Activated T-helper 2 cell treated with anti-CD3 and anti-CD28 coated beads, Interferon-gamma antibody, Interleukin-2, Interleukin-4, amounts not matched to agents 10 μg/mL and 5 μg/mL and 100 μg/mL, durations not matched to agents 14 hours and 24 hours and 36 hours (primary cell): ENCODE measurements around the gene SLC1A4. TPM values are rescaled to one million over a fixed set of nuclear protein-coding genes. Genes with fewer than 3 reads are reported as not detected.

Experiments used
- DNase-seq: peaks from one replicate; pipeline ENCODE4 v3.0.0; 2021; ENCODE audit warnings: low spot score
- H3K27ac Mint-ChIP-seq: one replicate; pipeline ENCODE4 v1.8.0; 2021; ENCODE audit warnings: mixed read lengths
- H3K27me3 Mint-ChIP-seq: one replicate; pipeline ENCODE4 v1.8.0; 2021; ENCODE audit warnings: low read depth, mixed read lengths
- H3K36me3 Mint-ChIP-seq: one replicate; pipeline ENCODE4 v1.8.0; 2021; ENCODE audit warnings: low read depth, mixed read lengths
- H3K4me1 Mint-ChIP-seq: one replicate; pipeline ENCODE4 v1.8.0; 2021; ENCODE audit warnings: low read depth, mixed read lengths
- H3K4me3 Mint-ChIP-seq: one replicate; pipeline ENCODE4 v1.8.0; 2021; ENCODE audit warnings: low read depth, mild to moderate bottlenecking, moderate library complexity, mixed read lengths
- H3K9me3 Mint-ChIP-seq: one replicate; pipeline ENCODE4 v1.8.0; 2021; ENCODE audit warnings: mixed read lengths
- intact Hi-C: fragments of 100-400 bp; cut with micrococcal nuclease; formaldehyde crosslinking; loops from one replicate; pipeline ENCODE4 v1.15.1; 2023
- total RNA-seq: library from RNA; stranded (reverse); gene quantifications from 2 replicates; pipeline ENCODE4 v1.2.3, GENCODE V29; 2022

Gene SLC1A4
- total RNA-seq, 1 donor from 2014 or later = 22.5 TPM

GRCh38 chr2:65070172-65070830 lies 81.1 kb downstream of the SLC1A4 start:
- H3K27ac Mint-ChIP-seq = peak overlapping the region; percentile 50
- H3K27me3 Mint-ChIP-seq = no peaks in the 10 kb centered on the region
- peaks cover 34% of the 10 kb centered on the region for H3K36me3 Mint-ChIP-seq
- H3K4me1 Mint-ChIP-seq = peaks cover 19% of the 10 kb centered on the region
- DNase-seq = no peak
- H3K4me3 Mint-ChIP-seq = no peak overlapping the region
- no peaks in the 10 kb centered on the region for H3K9me3 Mint-ChIP-seq
- intact Hi-C loops = no loop called here

- Mint-ChIP-seq H3K9me3 (no peaks in the 10 kb centered on the region), H3K4me1 (peaks cover 17% of the 10 kb centered on the region), H3K36me3 (peaks cover 34% of the 10 kb centered on the region), H3K27me3 (no peaks in the 10 kb centered on the region), H3K4me3 (no peak overlapping the region), H3K27ac (peak overlapping the region; percentile 50)
- intact Hi-C loops = no loop called here
- no peak for DNase-seq
Observed at GRCh38 chr2:65070856-65071255, 81.7 kb downstream of the SLC1A4 start.

- DNase-seq = no peak
- H3K27me3 Mint-ChIP-seq = no peaks in the 10 kb centered on the region
- H3K9me3 Mint-ChIP-seq = no peaks in the 10 kb centered on the region
- H3K4me3 Mint-ChIP-seq = no peak overlapping the region
- intact Hi-C loops = no loop called here
- H3K27ac Mint-ChIP-seq = peak overlapping the region; percentile 55
- H3K36me3 Mint-ChIP-seq = peaks cover 41% of the 10 kb centered on the region
- peaks cover 17% of the 10 kb centered on the region for H3K4me1 Mint-ChIP-seq
Observed at GRCh38 chr2:65071499-65072180, 82.4 kb downstream of the SLC1A4 start.

- Mint-ChIP-seq H3K27ac (no peak overlapping the region), H3K9me3 (no peaks in the 10 kb centered on the region), H3K4me1 (peaks cover 17% of the 10 kb centered on the region), H3K36me3 (peaks cover 41% of the 10 kb centered on the region), H3K4me3 (no peak overlapping the region), H3K27me3 (no peaks in the 10 kb centered on the region)
- intact Hi-C loops = no loop called here
- DNase-seq = no peak
Observed at GRCh38 chr2:65072181-65072970, 83.2 kb downstream of the SLC1A4 start.

Other genes starting within 250 kb of the SLC1A4 start
- gene CEP68, start 67.0 kb downstream of the SLC1A4 start, total RNA-seq = 5.9 and 6.1 TPM in 2 replicates
- gene RAB1A, start 140.7 kb downstream of the SLC1A4 start, total RNA-seq = 88.1 and 96.6 TPM in 2 replicates
- 339 and 350 TPM in 2 replicates for gene ACTR2, start 238.4 kb downstream of the SLC1A4 start, total RNA-seq